ENCODE results near the gene GID4. TPM values are rescaled to one million over a fixed set of nuclear protein-coding genes. Genes with fewer than 3 reads are reported as not detected.
A peak's percentile ranks its signal among the peaks of the same experiment; 100 is the strongest.

GID4 gene
- total and polyA plus RNA-seq, 9 of the 15 experiments (the other 6 are each of a cell fraction or from before 2014, with no cell fraction given): 1.2 to 6.4 (median 3.7) TPM

DNA sequence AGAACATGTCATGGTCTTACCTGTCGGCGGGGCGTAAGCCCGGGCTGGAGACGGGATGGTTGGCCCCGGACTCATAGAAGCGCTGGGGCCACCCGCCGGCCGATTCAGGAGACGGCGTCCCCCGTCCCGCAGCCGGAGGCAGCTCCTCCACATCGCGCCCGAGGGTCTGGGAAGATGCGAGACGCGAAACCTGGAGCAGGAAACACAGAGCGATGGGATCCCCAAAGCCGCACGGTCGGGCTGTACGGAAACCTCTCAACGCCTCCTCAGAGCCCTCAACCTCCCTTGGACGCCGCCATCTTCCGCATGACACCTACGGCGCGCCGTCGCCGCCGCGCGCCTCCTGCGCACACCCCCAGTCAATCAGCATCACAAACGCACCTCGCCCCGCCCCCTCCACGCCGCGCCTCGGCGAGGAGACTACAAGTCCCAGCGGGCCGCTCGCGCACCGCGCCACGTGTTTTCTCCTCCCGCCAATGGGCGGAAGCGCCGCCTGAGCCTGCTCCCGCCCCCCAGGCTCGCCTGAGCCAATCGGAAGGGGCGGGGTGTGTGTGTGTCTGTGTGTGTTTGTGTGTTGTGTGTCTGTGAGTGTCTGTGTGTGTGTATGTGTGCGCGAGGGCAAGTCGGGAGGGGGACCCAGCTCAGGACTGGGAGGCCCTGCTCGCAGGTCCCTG, at the start of gene GID4, which contains the start of gene ATPAF2 (continued):
- TF ChIP-seq, protein P1, sequence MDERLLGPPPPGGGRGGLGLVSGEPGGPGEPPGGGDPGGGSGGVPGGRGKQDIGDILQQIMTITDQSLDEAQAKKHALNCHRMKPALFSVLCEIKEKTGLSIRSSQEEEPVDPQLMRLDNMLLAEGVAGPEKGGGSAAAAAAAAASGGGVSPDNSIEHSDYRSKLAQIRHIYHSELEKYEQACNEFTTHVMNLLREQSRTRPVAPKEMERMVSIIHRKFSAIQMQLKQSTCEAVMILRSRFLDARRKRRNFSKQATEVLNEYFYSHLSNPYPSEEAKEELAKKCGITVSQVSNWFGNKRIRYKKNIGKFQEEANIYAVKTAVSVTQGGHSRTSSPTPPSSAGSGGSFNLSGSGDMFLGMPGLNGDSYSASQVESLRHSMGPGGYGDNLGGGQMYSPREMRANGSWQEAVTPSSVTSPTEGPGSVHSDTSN (CRISPR knock-in tag; IDR thresholded peaks at IDR 0.05; ENCODE audit: low read depth): peak; percentile 66
- TF ChIP-seq, protein P1 (tag; conservative IDR thresholded peaks at IDR 0.05; ENCODE audit: low read depth): peak; percentile 84
- no peak for TF ChIP-seq XRCC3 (IDR thresholded peaks at IDR 0.05)
- TF ChIP-seq, protein P2, sequence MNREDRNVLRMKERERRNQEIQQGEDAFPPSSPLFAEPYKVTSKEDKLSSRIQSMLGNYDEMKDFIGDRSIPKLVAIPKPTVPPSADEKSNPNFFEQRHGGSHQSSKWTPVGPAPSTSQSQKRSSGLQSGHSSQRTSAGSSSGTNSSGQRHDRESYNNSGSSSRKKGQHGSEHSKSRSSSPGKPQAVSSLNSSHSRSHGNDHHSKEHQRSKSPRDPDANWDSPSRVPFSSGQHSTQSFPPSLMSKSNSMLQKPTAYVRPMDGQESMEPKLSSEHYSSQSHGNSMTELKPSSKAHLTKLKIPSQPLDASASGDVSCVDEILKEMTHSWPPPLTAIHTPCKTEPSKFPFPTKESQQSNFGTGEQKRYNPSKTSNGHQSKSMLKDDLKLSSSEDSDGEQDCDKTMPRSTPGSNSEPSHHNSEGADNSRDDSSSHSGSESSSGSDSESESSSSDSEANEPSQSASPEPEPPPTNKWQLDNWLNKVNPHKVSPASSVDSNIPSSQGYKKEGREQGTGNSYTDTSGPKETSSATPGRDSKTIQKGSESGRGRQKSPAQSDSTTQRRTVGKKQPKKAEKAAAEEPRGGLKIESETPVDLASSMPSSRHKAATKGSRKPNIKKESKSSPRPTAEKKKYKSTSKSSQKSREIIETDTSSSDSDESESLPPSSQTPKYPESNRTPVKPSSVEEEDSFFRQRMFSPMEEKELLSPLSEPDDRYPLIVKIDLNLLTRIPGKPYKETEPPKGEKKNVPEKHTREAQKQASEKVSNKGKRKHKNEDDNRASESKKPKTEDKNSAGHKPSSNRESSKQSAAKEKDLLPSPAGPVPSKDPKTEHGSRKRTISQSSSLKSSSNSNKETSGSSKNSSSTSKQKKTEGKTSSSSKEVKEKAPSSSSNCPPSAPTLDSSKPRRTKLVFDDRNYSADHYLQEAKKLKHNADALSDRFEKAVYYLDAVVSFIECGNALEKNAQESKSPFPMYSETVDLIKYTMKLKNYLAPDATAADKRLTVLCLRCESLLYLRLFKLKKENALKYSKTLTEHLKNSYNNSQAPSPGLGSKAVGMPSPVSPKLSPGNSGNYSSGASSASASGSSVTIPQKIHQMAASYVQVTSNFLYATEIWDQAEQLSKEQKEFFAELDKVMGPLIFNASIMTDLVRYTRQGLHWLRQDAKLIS (CRISPR knock-in tag; IDR thresholded peaks at IDR 0.05): peak; percentile 28; the same call in 1 of the 2 replicates
- TF ChIP-seq U2AF1 (optimal IDR thresholded peaks at IDR 0.05; ENCODE audit: low read depth, low read length): no peak
- peak; percentile 84 for TF ChIP-seq RBFOX2 (IDR thresholded peaks at IDR 0.05; ENCODE audit: low read depth, low read length)
- TF ChIP-seq ZNF384 (IDR thresholded peaks at IDR 0.05; ENCODE audit: low read depth, low read length): no peak
- TF ChIP-seq RBM25 (IDR thresholded peaks at IDR 0.05; ENCODE audit: low read depth, low read length, severe bottlenecking): peak; percentile 100
- peak; percentile 67 to 80; a peak in 3 of 4 replicates for TF ChIP-seq SIX5 (IDR thresholded peaks at IDR 0.05; ENCODE audit: borderline replicate concordance in 1 of 2, insufficient read depth in 1 of 2, low read depth in 1 of 2, low read length in 2 of 2)
- TF ChIP-seq SMARCB1 (IDR thresholded peaks at IDR 0.05; ENCODE audit: insufficient read length, low read depth): no peak
- TF ChIP-seq TBP (optimal IDR thresholded peaks at IDR 0.05; ENCODE audit: low read depth, low read length): peak; percentile 27
- no peak for TF ChIP-seq NCOA6 (IDR thresholded peaks at IDR 0.05)
- TF ChIP-seq MBD2 (IDR thresholded peaks at IDR 0.05; ENCODE audit: borderline replicate concordance, low read depth): peak; percentile 97
- TF ChIP-seq, protein P3, sequence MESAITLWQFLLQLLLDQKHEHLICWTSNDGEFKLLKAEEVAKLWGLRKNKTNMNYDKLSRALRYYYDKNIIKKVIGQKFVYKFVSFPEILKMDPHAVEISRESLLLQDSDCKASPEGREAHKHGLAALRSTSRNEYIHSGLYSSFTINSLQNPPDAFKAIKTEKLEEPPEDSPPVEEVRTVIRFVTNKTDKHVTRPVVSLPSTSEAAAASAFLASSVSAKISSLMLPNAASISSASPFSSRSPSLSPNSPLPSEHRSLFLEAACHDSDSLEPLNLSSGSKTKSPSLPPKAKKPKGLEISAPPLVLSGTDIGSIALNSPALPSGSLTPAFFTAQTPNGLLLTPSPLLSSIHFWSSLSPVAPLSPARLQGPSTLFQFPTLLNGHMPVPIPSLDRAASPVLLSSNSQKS (CRISPR knock-in tag; IDR thresholded peaks at IDR 0.05): no peak
- TF ChIP-seq EP400 (IDR thresholded peaks at IDR 0.05): peak; percentile 65
- TF ChIP-seq SP1 (CRISPR knock-in tag; IDR thresholded peaks at IDR 0.05): peak; percentile 94
- 0 out of 2 replicates have a peak, but pooled peaks have one; percentile 32 for TF ChIP-seq FOXP1 (CRISPR knock-in tag; IDR thresholded peaks at IDR 0.05)
- TF ChIP-seq ZNF12 (CRISPR knock-in tag; IDR thresholded peaks at IDR 0.05): 0 out of 2 replicates have a peak, but pooled peaks have one; percentile 49
- TF ChIP-seq FOS (IDR thresholded peaks at IDR 0.05; ENCODE audit: extremely low read depth, insufficient read length): peak; percentile 89
- TF ChIP-seq PHF20 (IDR thresholded peaks at IDR 0.05; ENCODE audit: partially characterized antibody): peak; percentile 85
- TF ChIP-seq PHF8 (IDR thresholded peaks at IDR 0.05; ENCODE audit: borderline replicate concordance, low read length): peak; percentile 58; the same call in 1 of the 2 replicates
